Stomach (tissue), 9 donors: Measurements from ENCODE around the gene MTMR2. TPM values are rescaled to one million over a fixed set of nuclear protein-coding genes. Genes with fewer than 3 reads are reported as not detected.

Experiments used
- DNase-seq, 2 donors: peaks; one replicate each; pipeline versions ENCODE4 v3.0.0 to v3.0.0-alpha.2; 2013 to 2019
- H3K27ac ChIP-seq, 5 donors: fragments of 200-600 bp in 4 of 5; sonication (generic) in 4 of 5; one replicate each; pipeline ENCODE4 v1.5.1; 2013 to 2019; ENCODE audit warnings: mild to moderate bottlenecking in 1 of 5, moderate library complexity in 1 of 5
- H3K27me3 ChIP-seq, 3 donors: fragments of 200-600 bp; sonication (generic); one replicate each; pipeline ENCODE4 v1.5.1; 2017 to 2019; ENCODE audit warnings: mixed run types in 1 of 3
- H3K36me3 ChIP-seq, 4 donors: fragments of 200-600 bp; sonication (generic); 1 replicate in 3 of 4; 2 replicates in 1 of 4; pipeline ENCODE4 v1.5.1; 2016 to 2019
- H3K4me1 ChIP-seq, 4 donors: fragments of 200-600 bp; sonication (generic); one replicate each; pipeline ENCODE4 v1.5.1; 2016 to 2019
- H3K4me3 ChIP-seq, 4 donors: fragments of 200-600 bp; sonication (generic) in 3 of 4; one replicate each; pipeline ENCODE4 v1.5.1; 2016 to 2019; ENCODE audit warnings: mild to moderate bottlenecking in 1 of 4
- H3K9me3 ChIP-seq, 4 donors: fragments of 200-600 bp; sonication (generic); one replicate each; pipeline ENCODE4 v1.5.1; 2016 to 2019
- CTCF ChIP-seq, 7 experiments: fragments of 450-650 bp in 4 of 7; fragments of 200-600 bp in 3 of 7; sonication (generic) in 3 of 7; IDR thresholded peaks; one replicate each; pipeline ENCODE4 v1.5.1; 2016 to 2019; ENCODE audit warnings: antibody characterized with exemption in 7 of 7, control low read depth in 2 of 7, mild to moderate bottlenecking in 1 of 7
- EP300 ChIP-seq: sonication (generic); formaldehyde crosslinking; IDR thresholded peaks from one replicate; pipeline ENCODE4 v1.6.1; 2017; ENCODE audit warnings: antibody characterized with exemption
- POLR2A ChIP-seq, 4 donors: fragments of 450-650 bp; IDR thresholded peaks; one replicate each; pipeline ENCODE4 v1.6.1; 2016; ENCODE audit warnings: antibody characterized with exemption in 4 of 4, control low read depth in 2 of 4, mild to moderate bottlenecking in 1 of 4, moderate library complexity in 1 of 4
- POLR2AphosphoS5 ChIP-seq, 3 donors: sonication (generic); formaldehyde crosslinking; IDR thresholded peaks; one replicate each; pipeline ENCODE4 v1.6.1; 2016; ENCODE audit warnings: antibody characterized with exemption in 3 of 3
- WGBS, 5 donors: extraction: QIAGEN DNeasy Blood & Tissue Kit in 3 of 5; methylation state at CpG; one replicate each; pipeline versions ENCODE4 v1.1.5 to v1.1.7; 2013 to 2018; 5-methylcytosine and 5-hydroxymethylcytosine counted together
- intact Hi-C: fragments of 100-400 bp; cut with DNase I; formaldehyde crosslinking; loops from one replicate; pipeline ENCODE4 v1.15.1; 2023; ENCODE audit warnings: low total_unique reads
- polyA plus RNA-seq, 3 donors: library from polyadenylated mRNA; stranded (reverse); fragments of 200-250 nt; gene quantifications; one replicate each; pipeline ENCODE4 v1.2.3, GENCODE V29; 2013
- total RNA-seq, 5 donors: library from RNA; depleted of rRNA; stranded (reverse); fragments of >200 nt; gene quantifications; one replicate each; pipeline versions ENCODE4 v1.1.0 to v1.2.3, GENCODE V29; 2014 to 2016
- donor health status: healthy with polysubstance abuse.
- donor health status: Bipolar disorder and iron deficiency.
- donor health status: healthy.

Gene MTMR2
- total and polyA plus RNA-seq, 8 donors, result 4.9 to 201 (median 20.1) TPM

DNA sequence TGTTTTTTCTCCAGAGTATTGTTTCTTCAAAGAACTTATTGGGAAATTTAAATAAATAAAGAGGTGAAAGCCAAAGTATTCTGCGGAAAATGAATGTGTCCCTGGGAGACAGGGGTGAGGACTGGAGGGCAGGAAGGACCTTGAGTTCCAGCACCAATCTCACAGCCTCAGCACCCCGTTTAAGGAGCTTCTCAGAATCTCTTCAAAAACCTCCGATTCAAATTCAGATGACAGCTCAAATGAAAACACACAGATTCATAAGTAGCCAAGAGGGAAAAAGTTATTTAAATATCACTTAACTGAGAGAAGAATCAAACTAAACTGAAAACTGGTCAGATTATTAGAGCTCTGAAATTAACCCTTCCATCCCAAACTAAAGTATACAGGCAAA, 12.5 kb downstream of the MTMR2 start:
- no peak overlapping the region for H3K4me3 ChIP-seq
- peaks cover 0 to 29% (median 15%) of the 10 kb centered on the region in 4 donors for H3K4me1 ChIP-seq
- no peak overlapping the region for H3K27ac ChIP-seq
- no peak for DNase-seq
- no peaks in the 10 kb centered on the region for H3K36me3 ChIP-seq
- H3K9me3 ChIP-seq, result no peaks in the 10 kb centered on the region
- WGBS, 5 donors, result 72 to 82% (median 77%) methylated on average over 3 of the region's 3 CpGs
- intact Hi-C loops, result no loop called here
- TF ChIP-seq POLR2AphosphoS5 (IDR thresholded peaks at IDR 0.05) (no peak), EP300 (no peak), CTCF (IDR thresholded peaks at IDR 0.05) (no peak)
- no peaks in the 10 kb centered on the region for H3K27me3 ChIP-seq

GRCh38 chr11:95910638-95911368, 13.1 kb downstream of the MTMR2 start:
- Histone ChIP-seq H3K9me3 (no peaks in the 10 kb centered on the region), H3K27me3 (no peaks in the 10 kb centered on the region), H3K4me3 (no peak overlapping the region), H3K27ac (no peak overlapping the region), H3K36me3 (no peaks in the 10 kb centered on the region), H3K4me1 (peaks cover 0 to 24% (median 15%) of the 10 kb centered on the region in 4 donors)
- 85 to 90% (median 89%) methylated on average over 4 of the region's 4 CpGs for WGBS, 5 donors
- DNase-seq, result no peak
- intact Hi-C loops, result no loop called here
- TF ChIP-seq CTCF (IDR thresholded peaks at IDR 0.05) (no peak), POLR2AphosphoS5 (IDR thresholded peaks at IDR 0.05) (no peak), EP300 (no peak), POLR2A (IDR thresholded peaks at IDR 0.05) (no peak)

DNA sequence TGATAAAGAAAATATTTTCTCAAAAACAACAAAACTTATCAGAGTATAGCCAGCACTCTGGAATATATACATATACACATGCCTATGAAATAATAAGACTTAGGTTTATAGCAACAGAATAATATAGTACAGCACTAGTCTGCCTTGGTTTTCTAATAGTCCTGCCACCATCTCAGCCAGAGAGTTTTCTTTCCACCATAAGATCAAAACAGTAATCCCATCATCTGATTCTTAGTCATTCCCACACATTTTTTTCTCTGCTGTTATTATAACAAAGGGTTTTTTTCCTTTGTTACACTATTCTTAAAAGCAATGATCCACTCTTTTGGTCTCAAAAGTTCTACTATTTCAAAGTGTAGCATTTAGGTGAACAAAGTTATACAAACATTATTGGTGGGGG, 15.1 kb downstream of the MTMR2 start:
- no peaks in the 10 kb centered on the region for H3K36me3 ChIP-seq
- H3K9me3 ChIP-seq, result no peaks in the 10 kb centered on the region
- no peak for TF ChIP-seq POLR2A (IDR thresholded peaks at IDR 0.05)
- no peak for TF ChIP-seq EP300
- no peak for TF ChIP-seq POLR2AphosphoS5 (IDR thresholded peaks at IDR 0.05)
- TF ChIP-seq CTCF (IDR thresholded peaks at IDR 0.05), result no peak
- H3K27ac ChIP-seq, result no peak overlapping the region
- DNase-seq, result no peak
- H3K4me3 ChIP-seq, result no peak overlapping the region
- intact Hi-C loops, result no loop called here
- H3K4me1 ChIP-seq, result peaks cover 0 to 17% (median 2%) of the 10 kb centered on the region in 4 donors
- no peaks in the 10 kb centered on the region for H3K27me3 ChIP-seq

GRCh38 chr11:95907476-95907875, 16.4 kb downstream of the MTMR2 start:
- no peaks in the 10 kb centered on the region for H3K9me3 ChIP-seq
- H3K36me3 ChIP-seq, result no peaks in the 10 kb centered on the region
- no peak overlapping the region for H3K4me3 ChIP-seq
- intact Hi-C loops, result no loop called here
- H3K27ac ChIP-seq, result no peak overlapping the region
- peaks cover 0 to 21% (median 3%) of the 10 kb centered on the region in 4 donors for H3K4me1 ChIP-seq
- DNase-seq, result no peak
- H3K27me3 ChIP-seq, result no peaks in the 10 kb centered on the region
- WGBS, 5 donors, result 77 to 88% (median 84%) methylated on average over 5 of the region's 5 CpGs
- TF ChIP-seq EP300 (no peak), CTCF (IDR thresholded peaks at IDR 0.05) (no peak), POLR2A (IDR thresholded peaks at IDR 0.05) (no peak), POLR2AphosphoS5 (IDR thresholded peaks at IDR 0.05) (no peak)
